ENCODE results near the gene NCBP3.
"Not testable (repeated sequence)": the region's sequence is repeated elsewhere in the genome, so short reads cannot be mapped to it uniquely, and the experiment has no call there.

Gene NCBP3

GRCh38 chr17:3812284-3812683 is 33.8 kb downstream of the NCBP3 start:
- DNase-seq (ENCODE audit: low spot score), result no peak

GRCh38 chr17:3810019-3810418 is 36.0 kb downstream of the NCBP3 start:
- peak; percentile 36 for DNase-seq (ENCODE audit: low spot score)

- DNase-seq (ENCODE audit: low spot score), result no peak
These were observed 36.9 kb downstream of the NCBP3 start for GRCh38 chr17:3809135-3809534.

GRCh38 chr17:3808701-3809100 is 37.3 kb downstream of the NCBP3 start:
- no peak for DNase-seq (ENCODE audit: low spot score)

GRCh38 chr17:3805581-3805980 is 40.5 kb downstream of the NCBP3 start:
- no peak for DNase-seq (ENCODE audit: low spot score)

- peak; percentile 41 for DNase-seq (ENCODE audit: low spot score)
These were observed 41.5 kb downstream of the NCBP3 start for GRCh38 chr17:3804503-3804931.

- DNase-seq (ENCODE audit: low spot score), result no peak
These were observed 42.8 kb downstream of the NCBP3 start for GRCh38 chr17:3803308-3803640.

- no peak for DNase-seq (ENCODE audit: low spot score)
These were observed 43.4 kb downstream of the NCBP3 start for GRCh38 chr17:3802461-3803307.

GRCh38 chr17:3801792-3802191 is 44.3 kb downstream of the NCBP3 start:
- no peak for DNase-seq (ENCODE audit: low spot score)

GRCh38 chr17:3801347-3801746 is 44.7 kb downstream of the NCBP3 start:
- DNase-seq (ENCODE audit: low spot score), result no peak

GRCh38 chr17:3800362-3801271 is 45.4 kb downstream of the NCBP3 start, which contains the start of gene ITGAE:
ITGAE (minus strand) TSS chr17:3801188; CDS start chr17:3801144, 44 bp downstream.
- no peak for DNase-seq (ENCODE audit: low spot score)

GRCh38 chr17:3799181-3799945 is 46.7 kb downstream of the NCBP3 start:
- no peak for DNase-seq (ENCODE audit: low spot score)

GRCh38 chr17:3798273-3799180 is 47.5 kb downstream of the NCBP3 start:
- DNase-seq (ENCODE audit: low spot score), result peak; percentile 76

- DNase-seq (ENCODE audit: low spot score), result peak; percentile 48
These were observed 49.2 kb downstream of the NCBP3 start for GRCh38 chr17:3796822-3797170.

GRCh38 chr17:3796110-3796821 is 49.8 kb downstream of the NCBP3 start:
- DNase-seq (ENCODE audit: low spot score), result peak; percentile 64

- DNase-seq (ENCODE audit: low spot score), result peak; percentile 56
These were observed 50.5 kb downstream of the NCBP3 start for GRCh38 chr17:3795390-3796102.

GRCh38 chr17:3794557-3795389 is 51.3 kb downstream of the NCBP3 start:
- DNase-seq (ENCODE audit: low spot score), result no peak

GRCh38 chr17:3794152-3794551 is 51.9 kb downstream of the NCBP3 start:
- not testable (repeated sequence) for DNase-seq (ENCODE audit: low spot score)

GRCh38 chr17:3793258-3793657 is 52.8 kb downstream of the NCBP3 start:
- not testable (repeated sequence) for DNase-seq (ENCODE audit: low spot score)

Measured in germinal center (tissue), 1 donor.